GM23248 (cell line): Measurements from ENCODE around the gene ELOF1. TPM values are rescaled to one million over a fixed set of nuclear protein-coding genes. Genes with fewer than 3 reads are reported as not detected.
A peak's percentile ranks its signal among the peaks of the same experiment; 100 is the strongest.

Source experiments
- DNase-seq: peaks from one replicate; pipeline ENCODE4 v3.0.0-alpha.2; 2015
- H2AFZ ChIP-seq: fragments of 200-600 bp; sonication (generic); 2 replicates; pipeline ENCODE4 v1.6.1; 2016; ENCODE audit warnings: antibody characterized with exemption
- H3F3A ChIP-seq: fragments of 200-600 bp; sonication (generic); 2 replicates; pipeline ENCODE4 v1.6.1; 2016; ENCODE audit warnings: mild to moderate bottlenecking, antibody characterized with exemption, mixed run types; ENCODE audit not compliant: insufficient read depth
- H3K27ac ChIP-seq: fragments of 200-600 bp; sonication (generic); 2 replicates; pipeline ENCODE4 v1.5.1; 2016; ENCODE audit warnings: mild to moderate bottlenecking
- H3K27me3 ChIP-seq: fragments of 200-600 bp; sonication (generic); replicated peaks from 2 replicates; pipeline ENCODE4 v1.6.1; 2016; ENCODE audit warnings: mild to moderate bottlenecking; ENCODE audit not compliant: insufficient read depth
- H3K36me3 ChIP-seq: fragments of 200-600 bp; sonication (generic); 2 replicates; pipeline ENCODE4 v1.6.1; 2016; ENCODE audit warnings: low read depth, mild to moderate bottlenecking
- H3K4me1 ChIP-seq: fragments of 200-600 bp; sonication (generic); 2 replicates; pipeline ENCODE4 v1.6.1; 2016; ENCODE audit warnings: mild to moderate bottlenecking; ENCODE audit not compliant: insufficient read depth
- H3K4me2 ChIP-seq: fragments of 200-600 bp; sonication (generic); one replicate; pipeline ENCODE4 v1.6.1; 2016; ENCODE audit warnings: mild to moderate bottlenecking; ENCODE audit not compliant: unreplicated experiment
- H3K4me3 ChIP-seq: fragments of 200-600 bp; sonication (generic); 2 replicates; pipeline ENCODE4 v1.5.1; 2016; ENCODE audit warnings: mild to moderate bottlenecking
- H3K79me2 ChIP-seq: fragments of 200-600 bp; sonication (generic); 2 replicates; pipeline ENCODE4 v1.6.1; 2016; ENCODE audit warnings: mild to moderate bottlenecking; ENCODE audit not compliant: insufficient read depth
- H3K9ac ChIP-seq: fragments of 200-600 bp; sonication (generic); 2 replicates; pipeline ENCODE4 v1.6.1; 2016; ENCODE audit warnings: mild to moderate bottlenecking
- H3K9me2 ChIP-seq: fragments of 200-600 bp; sonication (generic); 2 replicates; pipeline ENCODE4 v1.6.1; 2016; ENCODE audit warnings: mixed run types, mild to moderate bottlenecking, moderate library complexity; ENCODE audit not compliant: insufficient read depth
- H3K9me3 ChIP-seq: fragments of 200-600 bp; sonication (generic); one replicate; pipeline ENCODE4 v1.6.1; 2017; ENCODE audit warnings: low read depth
- H4K20me1 ChIP-seq: fragments of 200-600 bp; sonication (generic); 2 replicates; pipeline ENCODE4 v1.6.0; 2016; ENCODE audit not compliant: insufficient read depth
- EZH2 ChIP-seq: fragments of 200-600 bp; sonication (generic); IDR thresholded peaks from 2 replicates; pipeline ENCODE4 v1.6.1; 2018; ENCODE audit warnings: antibody characterized with exemption, mild to moderate bottlenecking; ENCODE audit not compliant: insufficient read depth, poor library complexity, severe bottlenecking
- EZH2phosphoT487 ChIP-seq: fragments of 200-600 bp; sonication (generic); IDR thresholded peaks from 2 replicates; pipeline ENCODE4 v1.6.1; 2018; ENCODE audit warnings: antibody characterized with exemption, moderate library complexity, mild to moderate bottlenecking, low read depth; ENCODE audit not compliant: insufficient read depth
- WGBS, 2 experiments: methylation state at CpG; one replicate each; pipeline ENCODE4 v1.1.6; 2015 to 2017; ENCODE audit warnings: low lambda C conversion rate in 2 of 2, low coverage in 1 of 2; ENCODE audit errors: missing lambda C conversion rate in 2 of 2; 5-methylcytosine and 5-hydroxymethylcytosine counted together
- in situ Hi-C: fragments of 300-500 bp; cut with MboI; formaldehyde crosslinking; loops from 2 replicates; pipeline ENCODE4 v1.15.0; 2020
- polyA plus RNA-seq: library from polyadenylated mRNA; unstranded; fragments of >200 nt; fragmentation: Nextera tagmentation; extraction: Ambion mirVana; gene quantifications from 2 replicates; pipeline ENCODE4 v1.2.1, GENCODE V29; 2016
- total RNA-seq: library from RNA; depleted of rRNA; stranded (reverse); fragments of >200 nt; shearing (Covaris generic); gene quantifications from 2 replicates; pipeline ENCODE4 v1.2.3, GENCODE V29; 2014

ELOF1 gene
- total and polyA plus RNA-seq, 2 experiments from 2014 or later: 50.6 to 71.8 TPM

- no peaks in the 10 kb centered on the region for H3K9me2 ChIP-seq
- no peaks in the 10 kb centered on the region for H4K20me1 ChIP-seq
- H2AFZ ChIP-seq: no peak overlapping the region
- no peak overlapping the region for H3K27ac ChIP-seq
- H3K9me3 ChIP-seq: no peaks in the 10 kb centered on the region
- no peaks in the 10 kb centered on the region for H3K36me3 ChIP-seq
- in situ Hi-C loops: no loop called here
- no peak overlapping the region for H3K4me3 ChIP-seq
- H3K4me1 ChIP-seq: peaks cover 24% of the 10 kb centered on the region
- 92 to 96% methylated on average over 1 of the region's 1 CpG for WGBS, 2 experiments
- H3K79me2 ChIP-seq: no peaks in the 10 kb centered on the region
- TF ChIP-seq EZH2phosphoT487 (no peak), EZH2 (no peak)
- no peak overlapping the region for H3K9ac ChIP-seq
- no peak overlapping the region for H3K4me2 ChIP-seq
- DNase-seq: no peak
- H3K27me3 ChIP-seq: no peaks in the 10 kb centered on the region
- H3F3A ChIP-seq: peaks cover 13% of the 10 kb centered on the region; the same call in 1 of the 2 replicates
Measured at GRCh38 chr19:11534538-11534937, 24.5 kb downstream of the ELOF1 start.

DNA sequence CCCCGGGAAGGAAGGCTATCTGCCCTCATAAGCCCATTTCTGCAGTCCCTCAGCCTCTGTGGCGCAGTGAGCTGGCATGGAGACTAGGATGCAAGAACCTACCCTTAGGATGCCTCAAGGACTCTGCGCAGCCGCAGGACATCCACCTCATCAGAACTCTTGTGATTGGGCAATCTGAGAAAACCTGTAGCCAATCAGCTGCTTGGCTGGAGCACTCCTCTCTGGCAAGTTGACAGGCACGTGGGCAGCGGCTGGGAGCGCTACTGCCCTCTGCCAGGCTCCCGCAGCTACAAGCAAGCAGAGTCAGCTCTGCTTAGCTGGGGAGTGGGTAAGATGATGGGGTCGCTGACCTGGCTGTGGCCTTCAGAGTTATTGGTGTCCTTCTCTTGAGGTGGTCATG, 28.6 kb downstream of the ELOF1 start:
- H3K9ac ChIP-seq: no peak overlapping the region
- in situ Hi-C loops: no loop called here
- no peak overlapping the region for H3K4me2 ChIP-seq
- H3F3A ChIP-seq: peaks cover 13% of the 10 kb centered on the region; the same call in 1 of the 2 replicates
- H3K27me3 ChIP-seq: no peaks in the 10 kb centered on the region
- peak; percentile 81 for DNase-seq
- H3K4me3 ChIP-seq: no peak overlapping the region
- no peak overlapping the region for H2AFZ ChIP-seq
- no peaks in the 10 kb centered on the region for H4K20me1 ChIP-seq
- WGBS, 2 experiments: 11 to 13% methylated on average over 9 of the region's 9 CpGs
- peaks cover 20% of the 10 kb centered on the region for H3K79me2 ChIP-seq
- H3K9me2 ChIP-seq: no peaks in the 10 kb centered on the region
- no peak for TF ChIP-seq EZH2phosphoT487
- no peak for TF ChIP-seq EZH2
- no peaks in the 10 kb centered on the region for H3K9me3 ChIP-seq
- no peak overlapping the region for H3K27ac ChIP-seq
- H3K4me1 ChIP-seq: peaks cover 17% of the 10 kb centered on the region
- no peaks in the 10 kb centered on the region for H3K36me3 ChIP-seq

DNA sequence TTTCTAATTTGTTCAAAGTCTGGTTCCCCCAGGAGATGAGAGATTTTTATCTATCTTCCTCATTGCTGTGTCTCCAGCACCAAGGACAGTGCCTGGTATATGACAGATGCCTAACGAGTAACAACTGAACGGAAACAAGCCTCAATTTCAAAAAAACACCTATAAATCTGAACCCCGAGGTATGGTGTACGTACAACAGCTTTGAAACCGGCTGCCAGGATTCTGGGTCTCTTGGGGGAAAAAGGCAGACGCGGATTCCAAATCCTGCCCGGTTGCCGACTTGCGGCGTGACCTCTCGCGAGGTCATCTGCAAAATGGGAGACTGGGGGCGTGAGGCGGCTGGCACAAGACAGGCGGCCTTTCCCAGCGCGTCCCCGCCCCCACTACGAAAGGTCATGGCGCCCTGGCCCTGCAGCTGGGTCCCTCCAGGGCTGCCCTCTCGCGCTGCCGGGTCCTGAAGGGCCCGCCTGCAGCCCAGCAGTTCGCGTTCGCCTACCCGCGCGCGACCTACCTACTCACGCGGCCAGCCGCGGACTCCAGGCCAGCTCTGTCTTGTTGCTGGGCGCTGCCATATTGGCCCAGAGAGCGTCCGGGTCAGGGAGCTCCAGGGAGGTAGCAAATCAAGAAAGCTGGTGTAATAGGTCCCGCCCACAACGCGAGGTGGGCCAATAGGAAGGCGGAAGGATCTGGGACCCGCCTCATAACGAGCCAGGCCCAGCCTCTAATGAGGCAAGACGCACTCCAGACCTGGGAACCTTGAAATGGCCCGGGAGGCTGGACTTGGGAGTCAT, 30.3 kb downstream of the ELOF1 start, which contains the start of gene ECSIT:
Gene ECSIT, minus strand, starts transcription at position 584 of the 791 bp plus-strand sequence. CDS start 9,964 bp downstream, outside the sequence.
- peak within 1 kb of the TSS; percentile 86 for H3K27ac ChIP-seq
- no peaks in the 10 kb centered on the region for H3K36me3 ChIP-seq
- H3K4me2 ChIP-seq: peak within 1 kb of the TSS; percentile 85
- DNase-seq: peak; percentile 100
- peaks cover 5% of the 10 kb centered on the region; the same call in 1 of the 2 replicates for H3F3A ChIP-seq
- in situ Hi-C loops: no loop called here
- peak within 1 kb of the TSS; percentile 91 for H3K4me3 ChIP-seq
- peaks cover 15% of the 10 kb centered on the region for H3K4me1 ChIP-seq
- no peaks in the 10 kb centered on the region for H3K9me2 ChIP-seq
- H4K20me1 ChIP-seq: no peaks in the 10 kb centered on the region
- H3K79me2 ChIP-seq: peaks cover 24% of the 10 kb centered on the region
- 0 to 2% methylated on average over 45 to 47 of the region's 47 CpGs for WGBS, 2 experiments
- peak within 1 kb of the TSS; percentile 84 for H2AFZ ChIP-seq
- no peaks in the 10 kb centered on the region for H3K27me3 ChIP-seq
- H3K9me3 ChIP-seq: no peaks in the 10 kb centered on the region
- peak within 1 kb of the TSS; percentile 80 for H3K9ac ChIP-seq
- TF ChIP-seq EZH2phosphoT487: no peak
- no peak for TF ChIP-seq EZH2

DNA sequence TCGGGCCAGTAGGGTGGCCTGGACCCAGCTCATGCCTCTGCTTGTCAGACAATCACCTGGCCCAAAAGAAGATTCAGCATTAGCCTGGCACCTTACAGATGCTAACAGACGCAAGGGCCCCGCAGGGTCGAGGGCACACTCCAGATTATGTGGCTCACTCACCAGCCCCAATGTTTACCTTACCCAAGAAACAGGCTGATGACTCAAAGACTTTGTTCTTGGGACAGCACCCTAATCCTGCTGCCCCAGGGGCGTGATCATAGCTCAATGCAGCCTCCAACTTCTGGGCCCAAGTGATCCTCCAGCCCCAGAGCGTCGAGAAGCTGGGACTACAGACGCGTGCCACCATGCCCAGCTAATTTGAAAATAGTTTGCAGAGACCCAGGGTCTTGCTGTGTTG, 39.9 kb downstream of the ELOF1 start:
- Histone ChIP-seq H3K4me2 (no peak overlapping the region), H3K9me3 (no peaks in the 10 kb centered on the region), H3K27ac (no peak overlapping the region), H3K4me1 (no peaks in the 10 kb centered on the region), H2AFZ (no peak overlapping the region), H3K9me2 (no peaks in the 10 kb centered on the region), H3K4me3 (no peak overlapping the region), H4K20me1 (no peaks in the 10 kb centered on the region), H3K36me3 (no peaks in the 10 kb centered on the region), H3F3A (no peaks in the 10 kb centered on the region), H3K9ac (no peak overlapping the region), H3K79me2 (no peaks in the 10 kb centered on the region), H3K27me3 (no peaks in the 10 kb centered on the region)
- 84 to 93% methylated on average over 9 of the region's 9 CpGs for WGBS, 2 experiments
- TF ChIP-seq EZH2phosphoT487: no peak
- no peak for TF ChIP-seq EZH2
- DNase-seq: no peak
- in situ Hi-C loops: no loop called here
